Vagina (tissue), 2 donors: Measurements from ENCODE around the gene LCK. TPM values are rescaled to one million over a fixed set of nuclear protein-coding genes. Genes with fewer than 3 reads are reported as not detected.
"Not testable (repeated sequence)": the region's sequence is repeated elsewhere in the genome, so short reads cannot be mapped to it uniquely, and the experiment has no call there.

ENCODE experiments used
- DNase-seq, 2 donors: peaks; one replicate each; pipeline ENCODE4 v3.0.0-alpha.2; 2017; ENCODE audit errors: extremely low spot score in 2 of 2
- H3K27ac ChIP-seq: fragments of 200-600 bp; sonication (generic); one replicate; pipeline ENCODE4 v1.5.1; 2019
- H3K27me3 ChIP-seq: fragments of 200-600 bp; sonication (generic); one replicate; pipeline ENCODE4 v1.5.1; 2019
- H3K36me3 ChIP-seq, 2 donors: fragments of 200-600 bp; sonication (generic); one replicate each; pipeline ENCODE4 v1.5.1; 2017 to 2019
- H3K4me1 ChIP-seq: fragments of 200-600 bp; sonication (generic); one replicate; pipeline ENCODE4 v1.5.1; 2019
- H3K4me3 ChIP-seq, 2 donors: fragments of 200-600 bp; sonication (generic); 1 replicate in 1 of 2; 2 replicates in 1 of 2; pipeline ENCODE4 v1.5.1; 2016 to 2019
- H3K9me3 ChIP-seq: fragments of 200-600 bp; sonication (generic); one replicate; pipeline ENCODE4 v1.5.1; 2019
- CTCF ChIP-seq, 3 experiments: fragments of 450-650 bp in 2 of 3; fragments of 200-600 bp in 1 of 3; sonication (generic) in 1 of 3; IDR thresholded peaks; one replicate each; pipeline ENCODE4 v1.5.1; 2017 to 2019; ENCODE audit warnings: antibody characterized with exemption in 3 of 3, mild to moderate bottlenecking in 2 of 3, moderate library complexity in 2 of 3
- POLR2A ChIP-seq, 2 donors: fragments of 450-650 bp; IDR thresholded peaks; one replicate each; pipeline ENCODE4 v1.6.1; 2017; ENCODE audit warnings: antibody characterized with exemption in 2 of 2, mild to moderate bottlenecking in 2 of 2, moderate library complexity in 2 of 2
- POLR2AphosphoS5 ChIP-seq, 2 donors: sonication (generic); formaldehyde crosslinking; IDR thresholded peaks; one replicate each; pipeline ENCODE4 v1.9.0; 2017; ENCODE audit warnings: antibody characterized with exemption in 2 of 2, mild to moderate bottlenecking in 2 of 2, low read depth in 1 of 2; ENCODE audit not compliant: insufficient read depth in 1 of 2
- intact Hi-C: fragments of 100-400 bp; cut with DNase I; formaldehyde crosslinking; loops from one replicate; pipeline ENCODE4 v1.15.1; 2023
- total RNA-seq: library from RNA; depleted of rRNA; stranded (reverse); fragments of >200 nt; gene quantifications from one replicate; pipeline ENCODE4 v1.2.3, GENCODE V29; 2016

Gene LCK
- total RNA-seq, 1 donor from 2014 or later: 6.4 TPM

- intact Hi-C loops: no loop called here
- TF ChIP-seq POLR2AphosphoS5 (IDR thresholded peaks at IDR 0.05; ENCODE audit: insufficient read depth in 1 of 2, low read depth in 1 of 2) (no peak), POLR2A (IDR thresholded peaks at IDR 0.05) (no peak), CTCF (IDR thresholded peaks at IDR 0.05) (no peak)
- DNase-seq: no peak
- no peak overlapping the region for H3K27ac ChIP-seq
- no peak overlapping the region for H3K4me3 ChIP-seq
- H3K27me3 ChIP-seq: no peaks in the 10 kb centered on the region
- H3K36me3 ChIP-seq: no peaks in the 10 kb centered on the region
- H3K9me3 ChIP-seq: no peaks in the 10 kb centered on the region
- H3K4me1 ChIP-seq: no peaks in the 10 kb centered on the region
These were observed 6.1 kb downstream of the LCK start for GRCh38 chr1:32257227-32257508.

DNA sequence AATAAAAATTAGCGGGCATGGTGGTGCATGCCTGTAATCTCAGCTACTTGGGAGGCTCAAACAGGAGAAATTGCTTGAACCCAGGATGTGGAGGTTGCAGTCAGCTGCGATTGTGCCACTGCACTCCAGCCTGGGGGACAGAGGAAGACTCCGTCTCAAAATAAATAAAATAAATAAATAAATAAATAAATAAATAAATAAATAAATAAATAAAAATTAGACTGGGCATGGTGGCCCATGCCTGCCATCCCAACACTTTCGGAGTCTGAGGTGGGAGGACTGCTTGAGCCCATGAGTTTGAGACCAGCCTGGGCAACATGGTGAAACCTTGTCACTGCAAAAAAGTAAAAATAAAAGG is 12.2 kb downstream of the LCK start:
- H3K27me3 ChIP-seq, H3K27ac ChIP-seq, H3K9me3 ChIP-seq, H3K4me1 ChIP-seq, intact Hi-C loops, H3K4me3 ChIP-seq, H3K36me3 ChIP-seq, DNase-seq: not testable (repeated sequence)

DNA sequence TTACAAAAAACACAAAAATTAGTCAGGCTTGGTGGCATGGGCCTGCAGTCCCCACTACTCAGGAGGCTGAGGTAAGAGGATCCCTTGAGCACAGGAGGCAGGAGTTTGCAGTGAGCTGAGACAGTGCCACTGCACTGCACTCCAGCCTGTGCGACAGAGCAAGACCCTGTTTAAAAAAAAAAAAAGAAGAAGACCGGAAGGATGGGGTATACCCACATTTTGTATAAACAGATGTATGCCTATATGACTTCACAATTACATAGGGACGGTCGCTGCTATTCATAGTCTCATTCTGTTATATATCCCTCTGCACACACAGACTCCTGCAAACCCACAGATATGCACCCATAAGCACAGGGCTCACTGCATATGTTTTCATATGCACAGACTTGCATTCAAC is 12.7 kb downstream of the LCK start:
- intact Hi-C loops: no loop called here
- no peaks in the 10 kb centered on the region for H3K36me3 ChIP-seq
- H3K27ac ChIP-seq: no peak overlapping the region
- DNase-seq: no peak
- TF ChIP-seq POLR2AphosphoS5 (IDR thresholded peaks at IDR 0.05; ENCODE audit: insufficient read depth in 1 of 2, low read depth in 1 of 2) (no peak), POLR2A (IDR thresholded peaks at IDR 0.05) (no peak), CTCF (IDR thresholded peaks at IDR 0.05) (no peak)
- no peak overlapping the region for H3K4me3 ChIP-seq
- H3K4me1 ChIP-seq: no peaks in the 10 kb centered on the region
- no peaks in the 10 kb centered on the region for H3K9me3 ChIP-seq
- no peaks in the 10 kb centered on the region for H3K27me3 ChIP-seq

- Histone ChIP-seq H3K27me3 (no peaks in the 10 kb centered on the region), H3K4me1 (no peaks in the 10 kb centered on the region), H3K4me3 (no peak overlapping the region), H3K9me3 (no peaks in the 10 kb centered on the region), H3K27ac (no peak overlapping the region), H3K36me3 (no peaks in the 10 kb centered on the region)
- DNase-seq: no peak
- TF ChIP-seq CTCF (IDR thresholded peaks at IDR 0.05) (no peak), POLR2A (IDR thresholded peaks at IDR 0.05) (no peak), POLR2AphosphoS5 (IDR thresholded peaks at IDR 0.05; ENCODE audit: insufficient read depth in 1 of 2, low read depth in 1 of 2) (no peak)
- intact Hi-C loops: no loop called here
These were observed 14.8 kb downstream of the LCK start for GRCh38 chr1:32265846-32266245.

DNA sequence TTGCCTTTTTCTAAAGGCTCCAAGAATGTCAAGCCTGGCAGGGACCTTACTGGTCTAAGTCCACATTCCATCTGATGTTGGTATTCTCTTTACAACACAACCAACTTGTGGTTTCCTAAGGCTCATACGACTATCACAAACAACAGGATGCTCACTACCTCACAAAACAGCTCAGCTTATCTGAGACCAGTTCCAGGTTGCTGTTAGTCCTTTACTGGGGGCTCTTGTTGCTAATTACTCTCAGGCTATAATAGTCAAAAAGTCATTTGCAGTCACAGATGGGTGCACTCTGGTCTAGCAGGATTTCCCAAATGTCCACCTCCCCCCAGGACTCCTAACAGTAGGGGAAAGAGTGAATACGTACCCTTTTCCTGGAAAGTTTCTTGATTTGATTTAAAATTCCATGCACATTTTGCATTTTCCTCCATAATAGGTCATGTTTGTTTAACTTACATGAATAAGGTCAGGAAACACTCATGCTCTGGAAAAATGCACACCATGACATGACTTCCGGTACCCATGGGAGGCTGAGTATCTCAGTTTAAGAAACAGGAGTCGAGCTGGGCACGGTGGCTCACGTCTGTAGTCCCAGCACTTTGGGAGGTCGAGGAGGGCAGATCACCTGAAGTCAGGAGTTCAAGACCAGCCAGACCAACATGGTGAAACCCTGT is 16.0 kb downstream of the LCK start:
- no peak for DNase-seq
- H3K27ac ChIP-seq: no peak overlapping the region
- TF ChIP-seq CTCF (IDR thresholded peaks at IDR 0.05) (no peak), POLR2A (IDR thresholded peaks at IDR 0.05) (no peak), POLR2AphosphoS5 (IDR thresholded peaks at IDR 0.05; ENCODE audit: insufficient read depth in 1 of 2, low read depth in 1 of 2) (no peak)
- no peaks in the 10 kb centered on the region for H3K9me3 ChIP-seq
- no peaks in the 10 kb centered on the region for H3K27me3 ChIP-seq
- H3K4me1 ChIP-seq: no peaks in the 10 kb centered on the region
- no peaks in the 10 kb centered on the region for H3K36me3 ChIP-seq
- H3K4me3 ChIP-seq: no peak overlapping the region
- intact Hi-C loops: no loop called here

DNA sequence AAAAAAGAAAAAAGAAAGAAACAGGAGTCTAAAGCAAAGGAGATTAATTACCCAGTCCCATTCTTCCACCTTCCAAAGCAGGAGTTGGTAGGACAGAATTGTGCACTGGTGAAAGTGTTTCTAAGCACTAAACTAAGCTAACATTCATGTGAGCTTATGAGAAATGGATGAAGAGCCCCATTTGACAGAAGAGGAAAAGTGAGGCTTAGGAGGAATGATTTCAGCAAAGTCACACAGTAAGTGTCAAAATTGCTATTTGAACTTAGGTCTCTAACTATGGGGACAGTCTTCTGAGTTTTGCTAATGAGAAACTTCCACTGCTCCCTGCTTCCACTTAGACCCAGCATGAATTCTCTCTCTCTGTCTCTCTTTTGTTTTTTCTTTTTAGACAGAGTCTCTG is 18.7 kb downstream of the LCK start:
- H3K36me3 ChIP-seq: no peaks in the 10 kb centered on the region
- intact Hi-C loops: no loop called here

More for the DNA sequence above, 18.7 kb downstream of the LCK start:
- H3K4me3 ChIP-seq: no peak overlapping the region
- H3K4me1 ChIP-seq: no peaks in the 10 kb centered on the region
- TF ChIP-seq POLR2A (IDR thresholded peaks at IDR 0.05) (no peak), POLR2AphosphoS5 (IDR thresholded peaks at IDR 0.05; ENCODE audit: insufficient read depth in 1 of 2, low read depth in 1 of 2) (no peak), CTCF (IDR thresholded peaks at IDR 0.05) (no peak)
- H3K9me3 ChIP-seq: no peaks in the 10 kb centered on the region
- no peak overlapping the region for H3K27ac ChIP-seq
- no peak for DNase-seq
- H3K27me3 ChIP-seq: no peaks in the 10 kb centered on the region
